ENCODE measurements around the gene GPA33.

- TF ChIP-seq POLR2A (IDR thresholded peaks at IDR 0.05) (no peak), CTCF (IDR thresholded peaks at IDR 0.05) (no peak), EP300 (IDR thresholded peaks at IDR 0.05) (no peak), POLR2AphosphoS5 (IDR thresholded peaks at IDR 0.05) (no peak)
Observed at GRCh38 chr1:167136191-167136614, 46.0 kb upstream of the GPA33 start.
